Measurements from ENCODE around the gene LRRC4C. TPM values are rescaled to one million over a fixed set of nuclear protein-coding genes. Genes with fewer than 3 reads are reported as not detected.

The LRRC4C gene
- total RNA-seq, 1 experiment from 2014 or later = 0.13 TPM

GRCh38 chr11:40294349-40294735, 1165.1 kb downstream of the LRRC4C start:
- no peak; the same call in 2 of the 3 replicates for TF ChIP-seq CTCF (conservative IDR thresholded peaks at IDR 0.05)
- Histone ChIP-seq H3K9me3 (ENCODE audit: control insufficient read depth, low read depth, low read length) (no peaks in the 10 kb centered on the region), H2BK12ac (ENCODE audit: insufficient read length, low read depth, low read length) (no peak overlapping the region), H2BK15ac (ENCODE audit: low read depth, low read length) (no peak overlapping the region), H2AK5ac (ENCODE audit: insufficient read length, low read length) (no peak overlapping the region), H3K79me1 (ENCODE audit: insufficient read depth, low read depth, low read length, poor library complexity, severe bottlenecking) (no peaks in the 10 kb centered on the region), H4K20me1 (ENCODE audit: control insufficient read depth, insufficient read depth, insufficient read length) (no peaks in the 10 kb centered on the region), H2BK5ac (ENCODE audit: insufficient read length, low read length) (no peak overlapping the region), H3K4me1 (ENCODE audit: insufficient read depth, low read length) (no peaks in the 10 kb centered on the region), H3K27me3 (ENCODE audit: insufficient read depth, low read length) (peaks cover 12% of the 10 kb centered on the region; the same call in 1 of the 2 replicates), H3K4ac (ENCODE audit: low read depth, low read length) (no peak overlapping the region), H2BK120ac (ENCODE audit: low read depth, low read length, poor library complexity, severe bottlenecking) (no peak overlapping the region), H3K9ac (ENCODE audit: extremely low read depth, insufficient read length, low read length) (no peak overlapping the region), H3K27ac (ENCODE audit: insufficient read length, low read depth, low read length) (no peak overlapping the region), H2AFZ (ENCODE audit: low read length) (no peak overlapping the region), H3K56ac (ENCODE audit: insufficient read length, low read depth, low read length) (no peak overlapping the region), H3K4me2 (ENCODE audit: insufficient read depth, insufficient read length, low read length) (no peak overlapping the region), H4K8ac (replicated peaks; ENCODE audit: insufficient read length, low read depth, low read length) (no peak overlapping the region), H4K91ac (ENCODE audit: insufficient read length, low read depth, low read length) (no peak overlapping the region), H3K23me2 (ENCODE audit: insufficient read length, low read depth, low read length, poor library complexity, severe bottlenecking) (peaks cover 11% of the 10 kb centered on the region), H3K14ac (ENCODE audit: insufficient read depth, low read length) (no peak overlapping the region), H3T11ph (ENCODE audit: low read length) (no peak overlapping the region), H3K18ac (ENCODE audit: insufficient read length, low read depth, low read length) (no peak overlapping the region), H3K79me2 (ENCODE audit: insufficient read depth, low read length) (no peaks in the 10 kb centered on the region), H3K23ac (ENCODE audit: insufficient read length, low read depth, low read length) (no peak overlapping the region), H4K5ac (ENCODE audit: insufficient read length, low read depth, low read length) (no peak overlapping the region), H2BK20ac (ENCODE audit: low read depth, low read length, poor library complexity, severe bottlenecking) (no peak overlapping the region)
- peaks cover 32 to 36% of the 10 kb centered on the region in 2 experiments for H3K4me1 Mint-ChIP-seq
- WGBS (ENCODE audit: extremely low coverage, insufficient read length, low lambda C conversion rate) = no CpG with 5 or more reads among the region's 13 CpGs
- H3K27ac Mint-ChIP-seq = peak overlapping the region in 1 of 3 experiments; percentile 21; a peak in 1 of 7 replicates
- H3K27me3 Mint-ChIP-seq (ENCODE audit: low read depth) = peaks cover 48% of the 10 kb centered on the region
- no peak for DNase-seq
- H3K9me3 Mint-ChIP-seq = no peaks in the 10 kb centered on the region; a peak in 2 of 5 replicates
- H3K4me3 Mint-ChIP-seq = peak overlapping the region in 1 of 2 experiments; percentile 92; a peak in 2 of 5 replicates
- H3K36me3 Mint-ChIP-seq (ENCODE audit: insufficient read depth in 1 of 3, low read depth in 3 of 3) = no peaks in the 10 kb centered on the region; a peak in 1 of 7 replicates

Data from H9 (cell line).